ENCODE results near the gene SLC7A7. TPM values are rescaled to one million over a fixed set of nuclear protein-coding genes. Genes with fewer than 3 reads are reported as not detected.
A peak's percentile ranks its signal among the peaks of the same experiment; 100 is the strongest.

The SLC7A7 gene
- total RNA-seq, 1 donor from 2014 or later, result 157 TPM

- intact Hi-C loops (cut with DNase I), result no loop called here
- Histone ChIP-seq H3K4me1 (peaks cover 52% of the 10 kb centered on the region), H3K4me3 (no peak overlapping the region), H3K9me3 (no peaks in the 10 kb centered on the region), H3K36me3 (peaks cover 64% of the 10 kb centered on the region), H3K27me3 (ENCODE audit: low read depth) (no peaks in the 10 kb centered on the region), H3K27ac (no peak overlapping the region)
- peak; percentile 20 for DNase-seq
- ATAC-seq, result no peak
- no peak for TF ChIP-seq CTCF (IDR thresholded peaks at IDR 0.05)
Observed at GRCh38 chr14:22845103-22845394, 29.8 kb upstream of the SLC7A7 start.

- no peak overlapping the region for H3K4me3 ChIP-seq
- DNase-seq (peak; percentile 19), ATAC-seq (no peak)
- H3K36me3 ChIP-seq, result peaks cover 64% of the 10 kb centered on the region
- H3K4me1 ChIP-seq, result peaks cover 53% of the 10 kb centered on the region
- H3K9me3 ChIP-seq, result no peaks in the 10 kb centered on the region
- no peaks in the 10 kb centered on the region for H3K27me3 ChIP-seq (ENCODE audit: low read depth)
- TF ChIP-seq CTCF (IDR thresholded peaks at IDR 0.05), result no peak
- intact Hi-C loops (cut with DNase I), result no loop called here
- no peak overlapping the region for H3K27ac ChIP-seq
Observed at GRCh38 chr14:22844221-22845102, 29.2 kb upstream of the SLC7A7 start.

GRCh38 chr14:22843123-22843925, 28.1 kb upstream of the SLC7A7 start:
- no peaks in the 10 kb centered on the region for H3K27me3 ChIP-seq (ENCODE audit: low read depth)
- no peaks in the 10 kb centered on the region for H3K9me3 ChIP-seq
- no peak for TF ChIP-seq CTCF (IDR thresholded peaks at IDR 0.05)
- H3K4me1 ChIP-seq, result peaks cover 53% of the 10 kb centered on the region
- peaks cover 64% of the 10 kb centered on the region for H3K36me3 ChIP-seq
- intact Hi-C loops (cut with DNase I), result no loop called here
- DNase-seq (peak; percentile 37), ATAC-seq (no peak)
- no peak overlapping the region for H3K27ac ChIP-seq
- H3K4me3 ChIP-seq, result no peak overlapping the region

- no peak for TF ChIP-seq CTCF (IDR thresholded peaks at IDR 0.05)
- Histone ChIP-seq H3K27ac (no peak overlapping the region), H3K4me3 (no peak overlapping the region), H3K4me1 (peaks cover 51% of the 10 kb centered on the region), H3K36me3 (peaks cover 64% of the 10 kb centered on the region), H3K27me3 (ENCODE audit: low read depth) (no peaks in the 10 kb centered on the region), H3K9me3 (no peaks in the 10 kb centered on the region)
- intact Hi-C loops (cut with DNase I), result no loop called here
- ATAC-seq (no peak), DNase-seq (peak; percentile 36)
Observed at GRCh38 chr14:22842211-22843122, 27.2 kb upstream of the SLC7A7 start.

- TF ChIP-seq CTCF (IDR thresholded peaks at IDR 0.05), result no peak
- no peaks in the 10 kb centered on the region for H3K27me3 ChIP-seq (ENCODE audit: low read depth)
- intact Hi-C loops (cut with DNase I), result no loop called here
- H3K36me3 ChIP-seq, result peaks cover 60% of the 10 kb centered on the region
- peak; percentile 15 for DNase-seq
- peaks cover 45% of the 10 kb centered on the region for H3K4me1 ChIP-seq
- no peak overlapping the region for H3K27ac ChIP-seq
- H3K4me3 ChIP-seq, result no peak overlapping the region
- no peaks in the 10 kb centered on the region for H3K9me3 ChIP-seq
- ATAC-seq, result no peak
Observed at GRCh38 chr14:22841769-22842168, 26.5 kb upstream of the SLC7A7 start.

Data from lower lobe of right lung (tissue), 2 donors.